ENCODE data around the gene ASXL1. TPM values are rescaled to one million over a fixed set of nuclear protein-coding genes. Genes with fewer than 3 reads are reported as not detected.
A peak's percentile ranks its signal among the peaks of the same experiment; 100 is the strongest.

ASXL1 gene
- total RNA-seq, 2 donors from 2014 or later: 88.9 to 98.6 TPM

GRCh38 chr20:32451340-32451681, 93.2 kb downstream of the ASXL1 start:
- Histone ChIP-seq H3K27me3 (ENCODE audit: control insufficient read depth, insufficient read depth, low read length, poor library complexity, severe bottlenecking) (no peaks in the 10 kb centered on the region), H3K9me3 (ENCODE audit: control insufficient read depth, low read length) (no peaks in the 10 kb centered on the region), H3K27ac (ENCODE audit: low read depth, low read length) (peak overlapping the region; percentile 24), H3K36me3 (ENCODE audit: control insufficient read depth, insufficient read depth, low read length) (peaks cover 75% of the 10 kb centered on the region), H3K4me3 (ENCODE audit: low read length) (no peak overlapping the region), H3K9ac (ENCODE audit: extremely low read depth, low read length, poor library complexity, severe bottlenecking) (no peak overlapping the region), H3K4me1 (ENCODE audit: control insufficient read depth, insufficient read depth, low read length) (peaks cover 3% of the 10 kb centered on the region)
- Mint-ChIP-seq H3K4me1 (no peaks in the 10 kb centered on the region), H3K36me3 (ENCODE audit: low read depth) (peaks cover 75% of the 10 kb centered on the region), H3K9me3 (no peaks in the 10 kb centered on the region), H3K27ac (no peak overlapping the region), H3K27me3 (ENCODE audit: insufficient read depth) (no peaks in the 10 kb centered on the region), H3K4me3 (no peak overlapping the region)
- no peak for DNase-seq
- TF ChIP-seq, protein P1, sequence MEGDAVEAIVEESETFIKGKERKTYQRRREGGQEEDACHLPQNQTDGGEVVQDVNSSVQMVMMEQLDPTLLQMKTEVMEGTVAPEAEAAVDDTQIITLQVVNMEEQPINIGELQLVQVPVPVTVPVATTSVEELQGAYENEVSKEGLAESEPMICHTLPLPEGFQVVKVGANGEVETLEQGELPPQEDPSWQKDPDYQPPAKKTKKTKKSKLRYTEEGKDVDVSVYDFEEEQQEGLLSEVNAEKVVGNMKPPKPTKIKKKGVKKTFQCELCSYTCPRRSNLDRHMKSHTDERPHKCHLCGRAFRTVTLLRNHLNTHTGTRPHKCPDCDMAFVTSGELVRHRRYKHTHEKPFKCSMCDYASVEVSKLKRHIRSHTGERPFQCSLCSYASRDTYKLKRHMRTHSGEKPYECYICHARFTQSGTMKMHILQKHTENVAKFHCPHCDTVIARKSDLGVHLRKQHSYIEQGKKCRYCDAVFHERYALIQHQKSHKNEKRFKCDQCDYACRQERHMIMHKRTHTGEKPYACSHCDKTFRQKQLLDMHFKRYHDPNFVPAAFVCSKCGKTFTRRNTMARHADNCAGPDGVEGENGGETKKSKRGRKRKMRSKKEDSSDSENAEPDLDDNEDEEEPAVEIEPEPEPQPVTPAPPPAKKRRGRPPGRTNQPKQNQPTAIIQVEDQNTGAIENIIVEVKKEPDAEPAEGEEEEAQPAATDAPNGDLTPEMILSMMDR (conservative IDR thresholded peaks at IDR 0.05): no peak
- 92 to 97% methylated on average over 7 to 8 of the region's 8 CpGs for WGBS, 2 experiments (ENCODE audit: insufficient coverage in 1 of 2, insufficient read length in 1 of 2)

- peaks cover 70% of the 10 kb centered on the region for H3K36me3 ChIP-seq (ENCODE audit: control insufficient read depth, insufficient read depth, low read length)
- DNase-seq: no peak
- no peak overlapping the region for H3K27ac ChIP-seq (ENCODE audit: low read depth, low read length)
- TF ChIP-seq, protein P1 (conservative IDR thresholded peaks at IDR 0.05): peak; percentile 50
- no peaks in the 10 kb centered on the region for H3K27me3 ChIP-seq (ENCODE audit: control insufficient read depth, insufficient read depth, low read length, poor library complexity, severe bottlenecking)
- H3K27me3 Mint-ChIP-seq (ENCODE audit: insufficient read depth): no peaks in the 10 kb centered on the region
- H3K27ac Mint-ChIP-seq: no peak overlapping the region
- no peaks in the 10 kb centered on the region for H3K9me3 Mint-ChIP-seq
- peaks cover 2% of the 10 kb centered on the region for H3K4me1 Mint-ChIP-seq
- 92 to 96% methylated on average over 15 to 27 of the region's 27 CpGs for WGBS, 2 experiments (ENCODE audit: insufficient coverage in 1 of 2, insufficient read length in 1 of 2)
- H3K36me3 Mint-ChIP-seq (ENCODE audit: low read depth): peaks cover 71% of the 10 kb centered on the region
- peaks cover 9% of the 10 kb centered on the region for H3K4me1 ChIP-seq (ENCODE audit: control insufficient read depth, insufficient read depth, low read length)
- H3K4me3 Mint-ChIP-seq: no peak overlapping the region
- H3K9ac ChIP-seq (ENCODE audit: extremely low read depth, low read length, poor library complexity, severe bottlenecking): no peak overlapping the region
- no peak overlapping the region for H3K4me3 ChIP-seq (ENCODE audit: low read length)
- H3K9me3 ChIP-seq (ENCODE audit: control insufficient read depth, low read length): no peaks in the 10 kb centered on the region
These were observed 93.7 kb downstream of the ASXL1 start for GRCh38 chr20:32451682-32452461.

GRCh38 chr20:32452776-32453466, 94.8 kb downstream of the ASXL1 start:
- Histone ChIP-seq H3K4me3 (ENCODE audit: low read length) (no peak overlapping the region), H3K9me3 (ENCODE audit: control insufficient read depth, low read length) (no peaks in the 10 kb centered on the region), H3K27ac (ENCODE audit: low read depth, low read length) (no peak overlapping the region), H3K9ac (ENCODE audit: extremely low read depth, low read length, poor library complexity, severe bottlenecking) (no peak overlapping the region), H3K27me3 (ENCODE audit: control insufficient read depth, insufficient read depth, low read length, poor library complexity, severe bottlenecking) (no peaks in the 10 kb centered on the region), H3K4me1 (ENCODE audit: control insufficient read depth, insufficient read depth, low read length) (peaks cover 12% of the 10 kb centered on the region), H3K36me3 (ENCODE audit: control insufficient read depth, insufficient read depth, low read length) (peaks cover 62% of the 10 kb centered on the region)
- H3K4me3 Mint-ChIP-seq: no peak overlapping the region
- DNase-seq: no peak
- TF ChIP-seq, protein P1 (conservative IDR thresholded peaks at IDR 0.05): no peak
- peaks cover 61% of the 10 kb centered on the region for H3K36me3 Mint-ChIP-seq (ENCODE audit: low read depth)
- peak overlapping the region; percentile 10 for H3K27ac Mint-ChIP-seq
- WGBS, 2 experiments (ENCODE audit: insufficient coverage in 1 of 2, insufficient read length in 1 of 2): 93 to 98% methylated on average over 20 to 24 of the region's 24 CpGs
- no peaks in the 10 kb centered on the region for H3K9me3 Mint-ChIP-seq
- no peaks in the 10 kb centered on the region for H3K27me3 Mint-ChIP-seq (ENCODE audit: insufficient read depth)
- peaks cover 6% of the 10 kb centered on the region for H3K4me1 Mint-ChIP-seq

All from endodermal cell (in vitro differentiated cells).